Esophagus squamous epithelium (tissue), 5 donors: ENCODE measurements around the gene COX7A2L. TPM values are rescaled to one million over a fixed set of nuclear protein-coding genes. Genes with fewer than 3 reads are reported as not detected.

Experiments
- DNase-seq: peaks from one replicate; lab custom pipeline; 2025; lab: John Stamatoyannopoulos, UW
- H3K27ac ChIP-seq, 4 donors: fragments of 200-600 bp; sonication (generic); one replicate each; pipeline ENCODE4 v1.5.1; 2016 to 2019; ENCODE audit warnings: mild to moderate bottlenecking in 1 of 4
- H3K27me3 ChIP-seq, 4 donors: fragments of 200-600 bp; sonication (generic); 1 replicate in 3 of 4; 2 replicates in 1 of 4; pipeline versions ENCODE4 v1.5.1 to v1.6.0; 2017 to 2021; ENCODE audit warnings: antibody characterized with exemption in 1 of 4
- H3K36me3 ChIP-seq, 3 donors: fragments of 200-600 bp; sonication (generic); one replicate each; pipeline ENCODE4 v1.5.1; 2016 to 2019
- H3K4me1 ChIP-seq, 3 donors: fragments of 200-600 bp; sonication (generic); one replicate each; pipeline ENCODE4 v1.5.1; 2017 to 2019
- H3K4me3 ChIP-seq, 4 donors: fragments of 200-600 bp; sonication (generic); 1 replicate in 3 of 4; 2 replicates in 1 of 4; pipeline ENCODE4 v1.5.1; 2016 to 2019; ENCODE audit warnings: mild to moderate bottlenecking in 2 of 4, moderate library complexity in 1 of 4
- H3K9me3 ChIP-seq, 3 donors: fragments of 200-600 bp; sonication (generic); one replicate each; pipeline ENCODE4 v1.5.1; 2016 to 2019
- CTCF ChIP-seq, 6 experiments: fragments of 450-650 bp in 4 of 6; fragments of 200-600 bp in 2 of 6; sonication (generic) in 2 of 6; IDR thresholded peaks; one replicate each; pipeline ENCODE4 v1.5.1; 2016 to 2019; ENCODE audit warnings: antibody characterized with exemption in 6 of 6, mild to moderate bottlenecking in 4 of 6, moderate library complexity in 4 of 6
- POLR2A ChIP-seq, 4 donors: fragments of 450-650 bp; IDR thresholded peaks; one replicate each; pipeline ENCODE4 v1.6.1; 2017; ENCODE audit warnings: antibody characterized with exemption in 4 of 4, mild to moderate bottlenecking in 4 of 4, moderate library complexity in 3 of 4
- WGBS, 2 donors: methylation state at CpG; one replicate each; pipeline ENCODE4 v1.1.5; 2018; 5-methylcytosine and 5-hydroxymethylcytosine counted together
- intact Hi-C: fragments of 100-400 bp; cut with DNase I; formaldehyde crosslinking; loops from one replicate; pipeline ENCODE4 v1.15.0; 2022
- total RNA-seq, 4 donors: library from RNA; depleted of rRNA; stranded (reverse); fragments of >200 nt; gene quantifications; one replicate each; pipeline ENCODE4 v1.1.0, GENCODE V29; 2016
- donor health status: DM: yes; HTN: yes; CAD: no.

COX7A2L gene
- total RNA-seq, 4 donors from 2014 or later = 51.3 to 152 (median 104) TPM

DNA sequence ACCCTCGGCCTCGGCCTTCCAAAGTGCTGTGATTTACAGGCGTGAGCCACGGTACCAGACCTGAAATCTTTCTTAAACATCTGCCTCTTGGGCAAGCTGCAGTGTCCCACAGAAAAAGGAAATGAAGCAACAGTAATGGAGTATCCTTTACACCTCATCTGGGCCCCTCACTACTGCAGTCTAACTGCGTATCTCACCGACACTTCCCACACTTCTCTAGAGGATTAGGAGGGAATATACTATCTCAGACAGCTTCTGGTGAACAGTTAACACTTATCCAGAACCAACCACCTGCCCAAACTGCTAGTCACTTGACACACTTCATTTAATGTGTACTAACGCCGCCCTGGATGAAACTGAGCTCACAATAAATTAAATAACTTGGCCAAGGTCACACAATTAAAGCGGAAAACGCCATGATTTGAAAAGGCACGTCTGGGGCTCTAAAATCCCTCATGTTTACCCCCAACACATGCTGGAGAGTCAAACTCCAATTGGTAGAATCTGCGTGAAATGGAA is 993 bp downstream of the COX7A2L start:
- Histone ChIP-seq H3K27me3 (no peaks in the 10 kb centered on the region), H3K36me3 (peaks cover 0 to 8% (median 0%) of the 10 kb centered on the region in 3 donors), H3K9me3 (no peaks in the 10 kb centered on the region), H3K4me1 (peaks cover 14 to 54% (median 30%) of the 10 kb centered on the region in 3 donors), H3K27ac (peak overlapping the region; percentile 90 to 97 (median 96)), H3K4me3 (peak overlapping the region; percentile 93 to 98 (median 94))
- intact Hi-C loops = loop anchor here (10.0 kb wide), 1 partner anchor 265 kb away; no protein-coding TSS in a partner anchor
- no peak for DNase-seq
- TF ChIP-seq POLR2A (IDR thresholded peaks at IDR 0.05) (no peak), CTCF (IDR thresholded peaks at IDR 0.05) (no peak)
- WGBS, 2 donors = 7 to 10% methylated on average over 12 of the region's 12 CpGs

- 25 to 33% methylated on average over 6 of the region's 6 CpGs for WGBS, 2 donors
- Histone ChIP-seq H3K4me1 (peaks cover 14 to 59% (median 30%) of the 10 kb centered on the region in 3 donors), H3K27ac (peak overlapping the region in 3 of 4 donors; percentile 95 to 97 (median 96)), H3K4me3 (peak overlapping the region; percentile 93 to 98 (median 94)), H3K27me3 (no peaks in the 10 kb centered on the region), H3K9me3 (no peaks in the 10 kb centered on the region), H3K36me3 (peaks cover 0 to 8% (median 0%) of the 10 kb centered on the region in 3 donors)
- no peak for DNase-seq
- intact Hi-C loops = no loop called here
- TF ChIP-seq POLR2A (IDR thresholded peaks at IDR 0.05) = no peak
- TF ChIP-seq CTCF (IDR thresholded peaks at IDR 0.05) = no peak
These were observed 1.6 kb downstream of the COX7A2L start for GRCh38 chr2:42359304-42359964.

DNA sequence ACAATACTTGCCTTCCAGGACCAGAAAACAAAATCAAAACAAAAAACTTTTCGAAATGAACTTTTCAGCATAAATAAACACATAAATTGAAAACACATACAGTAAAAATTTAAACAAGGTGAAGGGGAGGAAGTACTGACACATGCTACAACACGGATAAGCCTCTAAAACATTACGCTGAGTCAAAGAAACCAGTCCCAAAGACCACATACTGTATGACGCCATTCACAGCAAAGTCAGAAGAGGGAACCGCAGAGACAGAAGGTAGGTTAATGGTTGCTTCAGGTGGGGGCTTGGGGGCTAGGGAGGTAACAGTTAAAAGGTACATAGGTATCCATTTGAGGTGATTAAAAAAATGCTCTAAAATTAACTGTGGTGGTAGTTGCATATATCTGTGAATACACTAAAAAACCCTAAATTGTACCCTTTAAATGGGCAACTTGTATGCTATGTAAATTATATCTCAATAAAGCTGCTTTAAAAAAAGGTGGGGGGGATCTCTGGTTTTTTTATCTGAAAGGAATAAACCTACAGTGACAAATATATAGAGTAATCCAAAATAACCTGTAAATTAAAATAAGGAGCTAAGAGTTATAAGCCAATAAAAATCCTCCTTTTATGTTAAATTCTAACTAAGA is 7.1 kb downstream of the COX7A2L start:
- intact Hi-C loops = no loop called here

GRCh38 chr2:42351864-42352263 is 9.2 kb downstream of the COX7A2L start:
- no peak for DNase-seq
- 87 to 93% methylated on average over 5 of the region's 5 CpGs for WGBS, 2 donors

More for the DNA sequence above, 7.1 kb downstream of the COX7A2L start:
- no peak overlapping the region for H3K4me3 ChIP-seq
- peaks cover 0 to 49% (median 11%) of the 10 kb centered on the region in 3 donors for H3K4me1 ChIP-seq
- DNase-seq = no peak
- no peaks in the 10 kb centered on the region for H3K9me3 ChIP-seq
- H3K27ac ChIP-seq = no peak overlapping the region
- no peaks in the 10 kb centered on the region for H3K27me3 ChIP-seq
- TF ChIP-seq CTCF (IDR thresholded peaks at IDR 0.05) = no peak
- no peak for TF ChIP-seq POLR2A (IDR thresholded peaks at IDR 0.05)
- 76 to 81% methylated on average over 5 of the region's 5 CpGs for WGBS, 2 donors
- peaks cover 0 to 54% (median 6%) of the 10 kb centered on the region in 3 donors for H3K36me3 ChIP-seq

More at GRCh38 chr2:42351864-42352263, 9.2 kb downstream of the COX7A2L start:
- intact Hi-C loops = no loop called here
- H3K27me3 ChIP-seq = no peaks in the 10 kb centered on the region
- H3K4me1 ChIP-seq = peaks cover 0 to 34% (median 0%) of the 10 kb centered on the region in 3 donors
- no peaks in the 10 kb centered on the region for H3K9me3 ChIP-seq
- peaks cover 0 to 75% (median 6%) of the 10 kb centered on the region in 3 donors for H3K36me3 ChIP-seq
- H3K27ac ChIP-seq = no peak overlapping the region
- no peak overlapping the region for H3K4me3 ChIP-seq
- TF ChIP-seq POLR2A (IDR thresholded peaks at IDR 0.05) (no peak), CTCF (IDR thresholded peaks at IDR 0.05) (no peak)
